PC-3 (cell line): ENCODE data around the gene ACAD8. TPM values are rescaled to one million over a fixed set of nuclear protein-coding genes. Genes with fewer than 3 reads are reported as not detected.

Experiments
- ATAC-seq: fragments of 200-7000 bp; cut with Tn5 transposase; 2 replicates; pipeline ENCODE4 v1.9.1; 2020; ENCODE audit warnings: mild to moderate bottlenecking, moderate library complexity
- BruUV-seq: library from RNA; stranded (reverse); fragments of 400-500 nt; replicated peaks from 2 replicates; lab custom pipeline; 2021; lab: Mats Ljungman, UMichigan
- CTCF ChIA-PET: fragments of 300-600 bp; sonication (Branson Sonifier 250); formaldehyde crosslinking; loops from one replicate; lab custom pipeline; 2022; ENCODE audit warnings: antibody characterized with exemption; lab: Charles Lee
- POLR2A ChIA-PET: fragments of 300-600 bp; sonication (Branson Sonifier 250); formaldehyde crosslinking; loops from one replicate; lab custom pipeline; 2022; ENCODE audit warnings: antibody characterized with exemption; ENCODE audit not compliant: unreplicated experiment; lab: Charles Lee
- DNase-seq: peaks from one replicate; pipeline ENCODE4 v3.0.0-alpha.2; 2015
- H2AFZ ChIP-seq: fragments of 300-600 bp; sonication (generic); 2 replicates; pipeline ENCODE4 v1.6.0; 2016; ENCODE audit warnings: antibody characterized with exemption, low read length
- H3F3A ChIP-seq: fragments of 300-600 bp; sonication (generic); one replicate; pipeline ENCODE4 v1.6.0; 2017; ENCODE audit warnings: antibody characterized with exemption, low read length, control low read depth, mild to moderate bottlenecking; ENCODE audit not compliant: unreplicated experiment
- H3K27ac ChIP-seq: fragments of 300-600 bp; sonication (generic); 2 replicates; pipeline ENCODE4 v1.5.1; 2016; ENCODE audit warnings: mild to moderate bottlenecking, low read length
- H3K27me3 ChIP-seq: fragments of 300-600 bp; sonication (generic); 2 replicates; pipeline ENCODE4 v1.6.1; 2016; ENCODE audit warnings: low read length, mixed read lengths
- H3K36me3 ChIP-seq: fragments of 300-600 bp; sonication (generic); 2 replicates; pipeline ENCODE4 v1.6.1; 2016; ENCODE audit warnings: low read depth, mixed run types, low read length, mixed read lengths
- H3K4me1 ChIP-seq: fragments of 300-600 bp; sonication (generic); 2 replicates; pipeline ENCODE4 v1.5.1; 2016; ENCODE audit warnings: low read length; ENCODE audit not compliant: insufficient read depth
- H3K4me2 ChIP-seq: fragments of 300-600 bp; sonication (generic); 2 replicates; pipeline ENCODE4 v1.6.0; 2016; ENCODE audit warnings: low read length
- H3K4me3 ChIP-seq: fragments of 300-600 bp; sonication (generic); 2 replicates; pipeline ENCODE4 v1.5.1; 2016; ENCODE audit warnings: mild to moderate bottlenecking, low read length, mixed read lengths
- H3K79me2 ChIP-seq: fragments of 300-600 bp; sonication (generic); 2 replicates; pipeline ENCODE4 v1.6.1; 2017; ENCODE audit warnings: low read length, mixed read lengths
- H3K9ac ChIP-seq: fragments of 300-600 bp; sonication (generic); 2 replicates; pipeline ENCODE4 v1.6.0; 2016; ENCODE audit warnings: mild to moderate bottlenecking, low read length
- H3K9me2 ChIP-seq: fragments of 300-600 bp; sonication (generic); replicated peaks from 2 replicates; pipeline ENCODE4 v1.6.1; 2016; ENCODE audit warnings: mixed run types, low read length, mixed read lengths
- H3K9me3 ChIP-seq: fragments of 300-600 bp; sonication (generic); 2 replicates; pipeline ENCODE4 v1.6.1; 2016; ENCODE audit warnings: low read length, mixed read lengths
- H4K20me1 ChIP-seq: fragments of 300-600 bp; sonication (generic); 2 replicates; pipeline ENCODE4 v1.6.1; 2016; ENCODE audit warnings: low read length, mixed read lengths
- CTCF ChIP-seq: fragments of 300-600 bp; sonication (generic); conservative IDR thresholded peaks from 2 replicates; pipeline ENCODE4 v1.5.1; 2017; ENCODE audit warnings: antibody characterized with exemption, low read depth, mild to moderate bottlenecking, low read length
- EZH2 ChIP-seq: fragments of 300-600 bp; sonication (generic); IDR thresholded peaks from one replicate; pipeline ENCODE4 v1.6.1; 2017; ENCODE audit warnings: antibody characterized with exemption, mild to moderate bottlenecking, low read length; ENCODE audit not compliant: unreplicated experiment
- EZH2phosphoT487 ChIP-seq: fragments of 300-600 bp; sonication (generic); IDR thresholded peaks from 2 replicates; pipeline ENCODE4 v1.6.1; 2018; ENCODE audit warnings: mild to moderate bottlenecking, antibody characterized with exemption, low read length, borderline replicate concordance
- intact Hi-C: fragments of 100-400 bp; cut with micrococcal nuclease; formaldehyde crosslinking; loops from 2 replicates; pipeline ENCODE4 v1.9.0; 2023
- total RNA-seq: library from RNA; depleted of rRNA; stranded (reverse); fragments of >200 nt; gene quantifications from 2 replicates; pipeline ENCODE4 v1.2.3, GENCODE V29; 2014; rRNA removed

Gene ACAD8
- total RNA-seq, 1 experiment from 2014 or later, result 22.6 TPM

GRCh38 chr11:134313821-134314607 is 60.6 kb downstream of the ACAD8 start:
- TF ChIP-seq CTCF (no peak), EZH2phosphoT487 (no peak), EZH2 (no peak)
- H3K79me2 ChIP-seq, result no peaks in the 10 kb centered on the region
- CTCF ChIA-PET, result no interaction called here
- no peaks in the 10 kb centered on the region for H3K4me1 ChIP-seq
- H3K9me3 ChIP-seq, result peaks cover 17% of the 10 kb centered on the region; the same call in 1 of the 2 replicates
- no peak overlapping the region for H3K9ac ChIP-seq
- H3K9me2 ChIP-seq, result no peaks in the 10 kb centered on the region
- no TSS peak for BruUV-seq
- no peak for ATAC-seq
- no peak overlapping the region for H3K27ac ChIP-seq
- H3K27me3 ChIP-seq, result peaks cover 74% of the 10 kb centered on the region
- no peak for DNase-seq
- intact Hi-C loops, result no loop called here
- no peak overlapping the region for H3K4me3 ChIP-seq
- H3F3A ChIP-seq, result no peaks in the 10 kb centered on the region
- no peak overlapping the region for H3K4me2 ChIP-seq
- no peaks in the 10 kb centered on the region for H3K36me3 ChIP-seq
- no peaks in the 10 kb centered on the region for H4K20me1 ChIP-seq
- H2AFZ ChIP-seq, result no peak overlapping the region
- POLR2A ChIA-PET, result no interaction called here

Other genes with a start within 250 kb of the ACAD8 start
- 1.6 and 3.1 TPM in 2 replicates for gene JAM3, start 184.5 kb upstream of the ACAD8 start, total RNA-seq
- gene NCAPD3, start 29.6 kb upstream of the ACAD8 start, total RNA-seq, result 74.5 and 85.0 TPM in 2 replicates
- gene VPS26B, start 28.9 kb upstream of the ACAD8 start, total RNA-seq, result 49.2 and 53.9 TPM in 2 replicates
- gene THYN1, start 216 bp upstream of the ACAD8 start, total RNA-seq, result 56.2 and 56.6 TPM in 2 replicates
- gene GLB1L3, start 22.8 kb downstream of the ACAD8 start, total RNA-seq, result not detected in 2 replicates
- gene GLB1L2, start 78.4 kb downstream of the ACAD8 start, total RNA-seq, result 0.62 and 1.1 TPM in 2 replicates
- not detected in 2 replicates for gene B3GAT1, start 158.7 kb downstream of the ACAD8 start, total RNA-seq